Dedifferentiated amniotic fluid mesenchymal stem cell (primary cell): Measurements from ENCODE around the gene ATXN7L1.
"Not testable (repeated sequence)": the region's sequence is repeated elsewhere in the genome, so short reads cannot be mapped to it uniquely, and the experiment has no call there.

Experiments
- DNase-seq: peaks from one replicate; pipeline ENCODE4 v3.0.0-alpha.2; 2016; ENCODE audit errors: extremely low spot score

ATXN7L1 gene

GRCh38 chr7:105705427-105705826 lies 171.0 kb downstream of the ATXN7L1 start:
- DNase-seq, result no peak

- no peak for DNase-seq
Observed at GRCh38 chr7:105703207-105703930, 173.0 kb downstream of the ATXN7L1 start.

GRCh38 chr7:105699568-105700236 lies 176.7 kb downstream of the ATXN7L1 start:
- DNase-seq, result no peak

DNA sequence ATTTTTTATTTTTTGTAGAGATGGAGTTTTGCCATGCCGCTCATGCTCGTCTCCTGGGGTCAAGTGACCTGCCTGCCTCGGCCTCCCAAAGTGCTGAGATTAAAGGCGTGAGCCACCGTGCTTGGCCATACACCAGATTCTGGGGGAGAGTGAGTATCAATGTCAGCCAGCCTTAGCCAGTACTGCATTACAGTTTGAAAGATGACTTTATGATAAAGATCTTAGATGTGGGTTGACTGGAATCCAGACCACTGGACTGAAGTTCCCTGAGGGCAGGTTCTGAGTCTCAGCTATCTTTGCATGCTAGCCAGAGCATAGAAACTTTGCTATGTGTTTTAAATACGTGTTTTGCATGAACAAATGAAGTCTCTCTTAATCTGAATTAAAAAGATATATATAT lies 177.9 kb downstream of the ATXN7L1 start:
- DNase-seq, result no peak

GRCh38 chr7:105697753-105698152 lies 178.6 kb downstream of the ATXN7L1 start:
- no peak for DNase-seq

GRCh38 chr7:105697169-105697568 lies 179.2 kb downstream of the ATXN7L1 start:
- DNase-seq, result not testable (repeated sequence)

- no peak for DNase-seq
Observed at GRCh38 chr7:105693576-105693975, 182.8 kb downstream of the ATXN7L1 start.

DNA sequence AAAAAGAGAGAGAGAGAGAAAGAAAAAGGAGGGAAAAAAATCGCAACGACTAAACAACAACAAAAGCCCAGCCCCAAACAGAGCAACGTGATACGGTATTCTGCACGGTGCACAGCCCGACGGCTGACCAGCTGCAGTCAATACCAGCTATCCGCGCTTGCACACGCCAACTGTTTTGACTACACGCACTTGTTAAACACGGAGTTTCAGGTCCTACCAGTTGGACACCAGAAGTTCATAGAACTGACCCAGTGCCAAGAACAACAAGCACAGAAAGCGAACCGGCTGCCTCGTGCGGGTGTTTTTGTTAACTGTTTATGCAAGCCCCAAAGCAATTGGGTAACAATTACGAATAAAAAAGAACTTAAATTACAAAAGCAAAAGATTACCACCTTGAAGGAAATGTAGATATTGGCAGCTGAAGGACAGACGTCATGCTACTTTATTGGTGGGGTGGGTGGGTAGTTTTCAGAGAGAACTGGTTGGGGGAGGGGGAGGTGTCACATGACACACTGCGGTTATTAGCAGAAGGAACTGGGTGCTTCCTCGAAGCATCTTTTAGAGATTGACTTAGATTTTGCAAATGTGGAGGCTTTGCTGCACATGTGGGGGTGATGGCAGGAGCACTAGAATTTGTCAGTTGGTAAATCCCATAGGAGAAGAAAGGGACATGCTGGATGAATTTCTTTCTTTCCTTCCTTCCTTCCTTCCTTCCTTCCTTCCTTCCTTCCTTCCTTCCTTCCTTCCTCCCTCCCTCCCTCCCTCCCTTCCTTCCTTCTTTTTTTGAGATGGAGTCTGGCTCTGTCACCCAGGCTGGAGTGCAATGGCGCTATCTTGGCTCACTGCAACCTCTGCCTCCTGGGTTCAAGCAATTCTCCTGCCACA lies 184.5 kb downstream of the ATXN7L1 start:
- DNase-seq, result peak; percentile 52

- peak; percentile 34 for DNase-seq
Observed at GRCh38 chr7:105691082-105691679, 185.2 kb downstream of the ATXN7L1 start.

GRCh38 chr7:105690325-105690945 lies 186.0 kb downstream of the ATXN7L1 start:
- no peak for DNase-seq

- DNase-seq, result no peak
Observed at GRCh38 chr7:105689067-105689819, 187.2 kb downstream of the ATXN7L1 start.

DNA sequence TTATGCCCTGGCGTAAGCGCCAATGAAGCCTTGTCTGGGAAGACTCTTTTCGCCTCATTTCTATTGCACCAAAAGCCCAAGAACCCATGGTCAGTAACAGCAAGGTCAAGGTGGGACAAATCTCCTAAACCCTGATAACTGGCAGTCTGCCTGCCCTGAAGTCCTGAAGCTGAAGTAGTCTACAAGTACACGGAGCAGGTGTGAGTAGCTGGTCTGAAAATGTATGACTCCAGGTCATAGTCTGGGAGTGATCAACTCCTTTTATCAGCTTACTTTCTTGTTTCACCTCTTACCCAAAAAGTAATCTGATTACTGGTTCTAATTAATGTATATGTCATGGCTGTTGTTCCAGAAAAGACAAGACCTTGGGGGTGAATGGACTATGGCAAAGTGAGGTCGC lies 187.8 kb downstream of the ATXN7L1 start:
- no peak for DNase-seq

GRCh38 chr7:105685161-105685560 lies 191.2 kb downstream of the ATXN7L1 start:
- DNase-seq, result no peak

- no peak for DNase-seq
Observed at GRCh38 chr7:105682341-105683060, 193.9 kb downstream of the ATXN7L1 start.

- DNase-seq, result no peak
Observed at GRCh38 chr7:105680505-105681187, 195.8 kb downstream of the ATXN7L1 start.

DNA sequence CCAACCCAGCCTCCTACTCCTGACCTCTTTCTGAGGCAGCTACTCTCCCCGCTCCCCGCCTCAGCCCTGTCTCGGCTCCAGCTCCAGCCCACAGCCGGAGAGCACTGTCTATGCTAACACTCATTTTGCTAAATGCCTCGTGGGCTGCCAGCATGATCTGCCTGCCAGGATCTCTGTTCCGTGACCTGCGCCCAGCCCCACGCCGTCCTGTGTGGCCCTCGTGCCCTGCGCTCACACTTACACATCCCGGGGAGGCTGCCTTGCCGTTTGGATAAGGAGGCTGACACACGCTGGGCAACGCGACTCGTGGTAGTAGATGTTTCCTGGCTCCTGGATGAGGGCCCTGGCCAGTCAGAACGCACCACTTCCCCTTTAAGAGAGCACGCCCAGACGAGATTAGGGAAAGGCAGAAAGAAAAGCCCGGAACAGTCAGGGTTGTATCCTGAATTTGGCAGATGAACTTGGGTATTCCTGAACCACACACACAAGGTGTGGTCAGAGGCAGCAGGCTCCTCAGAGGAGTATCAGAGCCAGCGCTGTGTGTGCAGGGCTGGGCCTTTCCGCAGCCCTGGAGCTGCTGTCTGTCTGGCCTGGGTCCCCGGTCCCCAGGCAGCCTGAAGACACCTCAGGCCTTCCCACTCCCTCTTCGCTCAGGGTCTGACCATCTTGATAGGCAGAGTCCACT lies 197.4 kb downstream of the ATXN7L1 start:
- DNase-seq, result no peak

DNA sequence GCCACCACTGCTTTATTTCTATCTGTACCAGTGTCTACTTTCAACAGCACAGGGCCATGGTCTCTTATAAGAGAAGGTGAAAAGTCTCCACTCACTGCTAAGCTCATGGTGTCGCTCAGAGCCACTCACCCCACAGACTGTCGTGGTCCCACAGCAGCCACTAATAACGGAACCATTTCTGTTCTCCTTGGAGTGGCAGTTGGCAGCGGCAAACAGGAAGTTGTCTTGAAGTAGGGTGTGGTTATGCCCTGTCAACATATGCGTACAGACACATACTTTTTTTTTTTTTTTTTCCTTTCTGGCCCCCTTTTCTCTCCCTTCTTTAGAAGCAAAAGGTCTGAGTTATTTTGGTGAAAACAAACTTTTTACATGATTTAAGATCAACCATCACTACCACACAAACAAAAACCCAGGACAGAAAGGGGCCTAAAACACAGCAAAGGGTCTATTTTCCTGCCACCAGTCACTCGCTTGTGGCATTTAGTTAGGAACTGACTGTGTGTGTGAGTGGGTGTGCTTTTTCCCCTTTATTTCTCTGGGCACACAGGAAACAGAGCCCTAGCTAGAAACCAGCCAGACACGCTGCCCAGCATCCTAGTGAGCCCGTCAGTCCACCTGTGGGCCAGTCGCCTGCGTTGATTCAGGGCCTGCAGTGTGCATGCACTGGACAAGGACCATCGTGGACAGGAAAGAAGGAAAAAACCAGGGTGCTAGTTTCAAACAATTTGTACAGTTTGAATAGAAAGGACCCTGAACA lies 198.4 kb downstream of the ATXN7L1 start:
- DNase-seq, result no peak

DNA sequence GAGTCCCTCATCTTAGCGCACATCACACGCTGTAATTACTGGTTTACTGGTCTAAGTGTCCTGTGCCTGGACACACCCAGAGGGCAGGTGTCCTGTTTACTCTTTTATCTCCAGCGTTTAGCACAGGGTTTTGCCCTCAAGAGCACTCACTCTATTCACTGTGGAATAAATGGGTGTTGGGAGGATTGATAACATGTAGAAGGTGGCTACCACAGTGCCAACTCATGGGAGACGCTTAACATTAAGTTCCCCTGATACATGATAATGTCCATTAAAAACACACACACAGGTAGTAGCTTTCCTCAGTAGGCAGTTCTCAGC lies 199.0 kb downstream of the ATXN7L1 start:
- no peak for DNase-seq
